Panc1 (cell line): ENCODE measurements around the gene SAMM50. TPM values are rescaled to one million over a fixed set of nuclear protein-coding genes. Genes with fewer than 3 reads are reported as not detected.

Experiments used
- ATAC-seq: fragments of 200-7000 bp; cut with Tn5 transposase; 2 replicates; pipeline ENCODE4 v1.9.1; 2020; ENCODE audit warnings: mild to moderate bottlenecking, moderate library complexity
- BruUV-seq: library from RNA; stranded (reverse); fragments of 400-500 nt; replicated peaks from 2 replicates; lab custom pipeline; 2021; lab: Mats Ljungman, UMichigan
- CTCF ChIA-PET: fragments of 300-600 bp; sonication (Branson Sonifier 250); formaldehyde crosslinking; loops from one replicate; lab custom pipeline; 2022; ENCODE audit warnings: antibody characterized with exemption; lab: Charles Lee
- POLR2A ChIA-PET: fragments of 300-600 bp; sonication (Branson Sonifier 250); formaldehyde crosslinking; loops from one replicate; lab custom pipeline; 2022; ENCODE audit warnings: antibody characterized with exemption; lab: Charles Lee
- DNase-seq: peaks from one replicate; pipeline ENCODE4 v3.0.0-alpha.2; 2010; ENCODE audit warnings: low read depth, low spot score
- H3K27ac ChIP-seq: 2 replicates; pipeline ENCODE4 v1.5.1; 2011; ENCODE audit warnings: mild to moderate bottlenecking, low read length, inconsistent platforms
- H3K27me3 ChIP-seq: fragments of 200-500 bp; sonication (Bioruptor generic); 2 replicates; pipeline ENCODE4 v1.6.0; 2014; ENCODE audit warnings: low read length, inconsistent platforms; ENCODE audit not compliant: control insufficient read depth, insufficient read depth
- H3K36me3 ChIP-seq: fragments of 200-500 bp; sonication (Bioruptor generic); 2 replicates; pipeline ENCODE4 v1.5.1; 2014; ENCODE audit warnings: inconsistent platforms, mild to moderate bottlenecking, low read length, moderate library complexity; ENCODE audit not compliant: control insufficient read depth, insufficient read depth
- H3K4me1 ChIP-seq: 2 replicates; pipeline ENCODE4 v1.5.1; 2011; ENCODE audit warnings: inconsistent platforms, mild to moderate bottlenecking, low read length, moderate library complexity; ENCODE audit not compliant: control insufficient read depth, insufficient read depth
- H3K4me3 ChIP-seq, 2 experiments: 2 replicates each; pipeline ENCODE4 v1.5.1; 2011 to 2012; ENCODE audit warnings: low read depth in 2 of 2, low read length in 2 of 2, mild to moderate bottlenecking in 2 of 2, inconsistent platforms in 1 of 2, moderate library complexity in 1 of 2
- H3K9me3 ChIP-seq: fragments of 200-500 bp; sonication (Bioruptor generic); 2 replicates; pipeline ENCODE4 v1.5.1; 2014; ENCODE audit warnings: low read depth, mild to moderate bottlenecking, inconsistent platforms, low read length, moderate library complexity; ENCODE audit not compliant: control insufficient read depth, insufficient read depth
- CTCF ChIP-seq: fragments of 450-650 bp; IDR thresholded peaks from 2 replicates; pipeline ENCODE4 v1.5.1; 2017; ENCODE audit warnings: mild to moderate bottlenecking
- POLR2AphosphoS5 ChIP-seq: IDR thresholded peaks from 2 replicates; pipeline ENCODE4 v1.6.1; 2012; ENCODE audit warnings: mild to moderate bottlenecking, low read depth, low read length, moderate library complexity
- REST ChIP-seq, 2 experiments: IDR thresholded peaks; 2 replicates each; pipeline ENCODE4 v1.6.1; 2011 to 2012; ENCODE audit warnings: low read depth in 2 of 2, control low read depth in 1 of 2, low read length in 1 of 2, mild to moderate bottlenecking in 1 of 2, moderate library complexity in 1 of 2; ENCODE audit not compliant: insufficient read depth in 1 of 2
- SIN3A ChIP-seq: IDR thresholded peaks from 2 replicates; pipeline ENCODE4 v1.6.1; 2012; ENCODE audit warnings: low read depth, mild to moderate bottlenecking, low read length, moderate library complexity, borderline replicate concordance; ENCODE audit not compliant: insufficient read depth
- TCF7L2 ChIP-seq: IDR thresholded peaks from 2 replicates; pipeline ENCODE4 v1.6.1; 2011; ENCODE audit warnings: mild to moderate bottlenecking, low read depth, low read length, inconsistent platforms
- in situ Hi-C: cut with HindIII; loops from 2 replicates; pipeline ENCODE4 v1.10.0; 2016; ENCODE audit warnings: low sequenced_read_pairs, low pct_unique_long_range_greater_than_20kb
- intact Hi-C: fragments of 100-400 bp; cut with micrococcal nuclease; formaldehyde crosslinking; loops from one replicate; pipeline ENCODE4 v1.10.0; 2022; ENCODE audit not compliant: unreplicated experiment
- total RNA-seq: library from RNA; stranded (reverse); gene quantifications from one replicate; pipeline ENCODE4 v1.2.1, GENCODE V29; 2021; ENCODE audit not compliant: unreplicated experiment

Gene SAMM50
- total RNA-seq, 1 experiment from 2014 or later, result 40.5 TPM

- ChIA-PET POLR2A (no interaction called here), CTCF (interaction anchor here (0.6 to 1.9 kb wide), 8 partner anchors 8 to 801 kb away, joined by 3 to 13 read pairs (median 5); partner anchors contain the start of gene PNPLA3)
- BruUV-seq, result no TSS peak
- DNase-seq (no peak), ATAC-seq (peak; percentile 68)
- no peaks in the 10 kb centered on the region for H3K36me3 ChIP-seq
- H3K27ac ChIP-seq, result no peak overlapping the region
- no peaks in the 10 kb centered on the region for H3K9me3 ChIP-seq
- intact Hi-C loops (no loop called here), in situ Hi-C loops (no loop called here)
- TF ChIP-seq POLR2AphosphoS5 (no peak), TCF7L2 (no peak), REST (IDR thresholded peaks at IDR 0.05; ENCODE audit: insufficient read depth in 1 of 2, low read depth in 2 of 2, low read length in 1 of 2) (no peak), SIN3A (no peak), CTCF (no peak)
- no peaks in the 10 kb centered on the region for H3K27me3 ChIP-seq
- H3K4me1 ChIP-seq, result no peaks in the 10 kb centered on the region
- H3K4me3 ChIP-seq, result no peak overlapping the region
Observed at GRCh38 chr22:43946384-43946667, 8.9 kb upstream of the SAMM50 start.

- ATAC-seq, result no peak
- no peaks in the 10 kb centered on the region for H3K27me3 ChIP-seq
- TSS peak; percentile 58 for BruUV-seq
- POLR2A ChIA-PET, result interaction anchor here (0.6 kb wide), 1 partner anchor 1139 kb away, joined by 7 read pairs; no protein-coding TSS in a partner anchor
- no peak overlapping the region for H3K4me3 ChIP-seq
- no peak for DNase-seq
- intact Hi-C loops (no loop called here), in situ Hi-C loops (no loop called here)
- no peak overlapping the region for H3K27ac ChIP-seq
- H3K9me3 ChIP-seq, result no peaks in the 10 kb centered on the region
- TF ChIP-seq REST (IDR thresholded peaks at IDR 0.05; ENCODE audit: insufficient read depth in 1 of 2, low read depth in 2 of 2, low read length in 1 of 2) (no peak), POLR2AphosphoS5 (no peak), SIN3A (no peak), TCF7L2 (no peak), CTCF (no peak)
- H3K4me1 ChIP-seq, result peaks cover 1% of the 10 kb centered on the region
- H3K36me3 ChIP-seq, result no peaks in the 10 kb centered on the region
- CTCF ChIA-PET, result no interaction called here
Observed at GRCh38 chr22:43948836-43949406, 6.3 kb upstream of the SAMM50 start.
